ENCODE data around the gene BRSK1. TPM values are rescaled to one million over a fixed set of nuclear protein-coding genes. Genes with fewer than 3 reads are reported as not detected.

The BRSK1 gene
- total RNA-seq, 1 experiment from 2014 or later = 8.7 TPM

DNA sequence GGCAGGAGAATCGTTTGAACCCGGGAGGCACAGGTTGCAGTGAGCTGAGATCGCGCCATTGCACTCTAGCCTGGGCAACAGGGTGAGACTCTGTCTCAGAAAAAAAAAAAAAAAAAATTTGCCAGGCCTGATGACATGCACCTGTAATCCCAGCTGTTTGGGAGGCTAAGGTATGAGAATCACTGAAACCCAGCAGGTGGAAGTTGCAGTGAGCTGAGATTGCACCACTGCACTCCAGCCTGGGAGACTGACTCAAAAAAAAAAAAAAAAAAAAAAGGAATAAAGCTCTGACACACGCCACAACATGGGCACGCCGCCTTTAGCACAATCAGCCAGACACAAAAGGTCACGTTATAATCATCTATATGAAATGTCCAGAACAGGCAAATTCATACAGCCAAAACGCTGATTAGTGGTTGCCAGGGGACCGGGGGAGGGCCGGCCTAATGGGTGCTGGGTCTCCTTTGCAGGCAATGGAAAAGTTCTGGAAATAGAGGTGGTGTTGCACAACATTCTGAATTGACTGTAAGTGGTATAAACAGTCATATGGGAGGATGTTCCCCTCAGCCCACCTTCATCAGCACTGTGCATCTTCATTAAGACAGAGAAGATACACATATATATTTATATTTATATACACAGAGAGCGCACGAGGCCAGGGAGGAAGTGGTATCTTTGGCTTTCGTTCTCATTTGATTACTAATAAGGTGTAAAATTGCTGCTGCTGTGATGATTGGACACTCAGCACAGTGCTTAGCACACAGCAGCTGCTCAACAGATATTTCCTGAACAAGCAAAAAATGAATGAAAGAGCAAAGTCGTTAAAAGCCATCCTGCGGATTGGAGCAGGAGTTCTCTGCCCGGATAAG lies 7.7 kb upstream of the BRSK1 start:
- peaks cover 22% of the 10 kb centered on the region for H3K36me3 ChIP-seq (ENCODE audit: low read depth, low read length)
- no peak overlapping the region for H3K9ac ChIP-seq (ENCODE audit: low read length)
- H3F3A ChIP-seq (ENCODE audit: low read length, unreplicated experiment) = peaks cover 7% of the 10 kb centered on the region
- peaks cover 16% of the 10 kb centered on the region for H3K79me2 ChIP-seq (ENCODE audit: low read length)
- ATAC-seq = no peak
- no peaks in the 10 kb centered on the region for H3K9me2 ChIP-seq (replicated peaks; ENCODE audit: low read length)
- POLR2A ChIA-PET (ENCODE audit: unreplicated experiment) = no interaction called here
- intact Hi-C loops (cut with micrococcal nuclease) = no loop called here
- no peak overlapping the region for H3K27ac ChIP-seq (ENCODE audit: low read length)
- H3K9me3 ChIP-seq (ENCODE audit: low read length) = no peaks in the 10 kb centered on the region
- peaks cover 10% of the 10 kb centered on the region; the same call in 1 of the 2 replicates for H3K4me1 ChIP-seq (ENCODE audit: insufficient read depth, low read length)
- BruUV-seq (replicated peaks) = no TSS peak
- TF ChIP-seq EZH2 (IDR thresholded peaks at IDR 0.05; ENCODE audit: low read length, unreplicated experiment) (no peak), EZH2phosphoT487 (IDR thresholded peaks at IDR 0.05; ENCODE audit: borderline replicate concordance, low read length) (no peak)
- TF ChIP-seq, protein P1, sequence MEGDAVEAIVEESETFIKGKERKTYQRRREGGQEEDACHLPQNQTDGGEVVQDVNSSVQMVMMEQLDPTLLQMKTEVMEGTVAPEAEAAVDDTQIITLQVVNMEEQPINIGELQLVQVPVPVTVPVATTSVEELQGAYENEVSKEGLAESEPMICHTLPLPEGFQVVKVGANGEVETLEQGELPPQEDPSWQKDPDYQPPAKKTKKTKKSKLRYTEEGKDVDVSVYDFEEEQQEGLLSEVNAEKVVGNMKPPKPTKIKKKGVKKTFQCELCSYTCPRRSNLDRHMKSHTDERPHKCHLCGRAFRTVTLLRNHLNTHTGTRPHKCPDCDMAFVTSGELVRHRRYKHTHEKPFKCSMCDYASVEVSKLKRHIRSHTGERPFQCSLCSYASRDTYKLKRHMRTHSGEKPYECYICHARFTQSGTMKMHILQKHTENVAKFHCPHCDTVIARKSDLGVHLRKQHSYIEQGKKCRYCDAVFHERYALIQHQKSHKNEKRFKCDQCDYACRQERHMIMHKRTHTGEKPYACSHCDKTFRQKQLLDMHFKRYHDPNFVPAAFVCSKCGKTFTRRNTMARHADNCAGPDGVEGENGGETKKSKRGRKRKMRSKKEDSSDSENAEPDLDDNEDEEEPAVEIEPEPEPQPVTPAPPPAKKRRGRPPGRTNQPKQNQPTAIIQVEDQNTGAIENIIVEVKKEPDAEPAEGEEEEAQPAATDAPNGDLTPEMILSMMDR (conservative IDR thresholded peaks at IDR 0.05; ENCODE audit: low read depth, low read length) = no peak
- no peak for DNase-seq
- CTCF ChIA-PET = no interaction called here
- no peaks in the 10 kb centered on the region for H3K27me3 ChIP-seq (ENCODE audit: low read length)
- H2AFZ ChIP-seq (ENCODE audit: low read length) = no peak overlapping the region
- no peaks in the 10 kb centered on the region for H4K20me1 ChIP-seq (ENCODE audit: low read length)
- H3K4me2 ChIP-seq (ENCODE audit: low read length) = no peak overlapping the region
- no peak overlapping the region for H3K4me3 ChIP-seq (ENCODE audit: low read length)

DNA sequence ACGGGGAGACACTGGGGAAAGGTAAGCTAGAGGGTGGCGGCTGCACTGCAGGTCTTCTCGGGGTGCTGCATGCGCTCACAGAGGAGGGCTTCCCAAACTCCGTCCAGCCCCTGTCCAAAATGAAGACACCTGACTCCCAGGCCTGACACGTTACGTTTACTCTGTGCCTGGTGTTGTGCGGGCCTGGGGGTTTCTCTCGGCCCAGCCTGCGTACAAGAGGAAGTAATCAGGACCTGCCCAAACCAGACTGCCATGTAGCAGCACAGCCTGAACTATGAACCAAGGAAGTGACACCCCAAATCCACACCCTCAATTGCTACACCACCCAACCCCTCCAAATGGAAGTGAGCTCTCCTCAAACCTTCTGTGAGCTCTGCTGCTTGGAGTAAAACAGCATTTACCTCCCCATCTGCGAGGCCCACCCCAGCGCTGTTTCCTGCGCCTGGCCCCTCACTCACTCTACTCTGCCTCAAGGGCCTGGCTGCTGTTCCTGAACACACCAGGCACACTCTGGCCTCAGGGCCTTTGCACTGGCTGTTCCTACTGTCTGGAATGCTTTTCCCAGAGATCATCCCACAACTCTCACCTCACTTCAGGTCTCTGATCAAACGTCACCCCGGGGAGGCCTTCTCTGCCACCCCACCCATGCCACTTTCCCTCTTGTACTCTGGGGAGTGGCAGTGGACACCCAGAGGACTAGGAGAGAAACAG lies 6.9 kb upstream of the BRSK1 start:
- POLR2A ChIA-PET (ENCODE audit: unreplicated experiment) = no interaction called here
- H3K36me3 ChIP-seq (ENCODE audit: low read depth, low read length) = peaks cover 22% of the 10 kb centered on the region
- H3K27ac ChIP-seq (ENCODE audit: low read length) = no peak overlapping the region
- no peak overlapping the region for H3K4me3 ChIP-seq (ENCODE audit: low read length)
- no peak overlapping the region for H3K9ac ChIP-seq (ENCODE audit: low read length)
- CTCF ChIA-PET = no interaction called here
- no peaks in the 10 kb centered on the region for H3K27me3 ChIP-seq (ENCODE audit: low read length)
- TF ChIP-seq EZH2 (IDR thresholded peaks at IDR 0.05; ENCODE audit: low read length, unreplicated experiment) (no peak), EZH2phosphoT487 (IDR thresholded peaks at IDR 0.05; ENCODE audit: borderline replicate concordance, low read length) (no peak)
- TF ChIP-seq, protein P1 (conservative IDR thresholded peaks at IDR 0.05; ENCODE audit: low read depth, low read length) = no peak
- intact Hi-C loops (cut with micrococcal nuclease) = no loop called here
- H4K20me1 ChIP-seq (ENCODE audit: low read length) = no peaks in the 10 kb centered on the region
- H3F3A ChIP-seq (ENCODE audit: low read length, unreplicated experiment) = peaks cover 7% of the 10 kb centered on the region
- DNase-seq (no peak), ATAC-seq (no peak)
- no peaks in the 10 kb centered on the region for H3K9me2 ChIP-seq (replicated peaks; ENCODE audit: low read length)
- no peak overlapping the region for H2AFZ ChIP-seq (ENCODE audit: low read length)
- no peaks in the 10 kb centered on the region for H3K9me3 ChIP-seq (ENCODE audit: low read length)
- BruUV-seq (replicated peaks) = no TSS peak
- peaks cover 10% of the 10 kb centered on the region; the same call in 1 of the 2 replicates for H3K4me1 ChIP-seq (ENCODE audit: insufficient read depth, low read length)
- H3K79me2 ChIP-seq (ENCODE audit: low read length) = peaks cover 16% of the 10 kb centered on the region
- H3K4me2 ChIP-seq (ENCODE audit: low read length) = no peak overlapping the region

Measured in PC-3 (cell line).